GM10847 (cell line): ENCODE measurements around the gene UMOD.

Experiments used
- POLR2A ChIP-seq: IDR thresholded peaks from 2 replicates; pipeline ENCODE4 v1.6.1; 2011; ENCODE audit not compliant: insufficient read length; ENCODE audit errors: extremely low read depth

Gene UMOD

DNA sequence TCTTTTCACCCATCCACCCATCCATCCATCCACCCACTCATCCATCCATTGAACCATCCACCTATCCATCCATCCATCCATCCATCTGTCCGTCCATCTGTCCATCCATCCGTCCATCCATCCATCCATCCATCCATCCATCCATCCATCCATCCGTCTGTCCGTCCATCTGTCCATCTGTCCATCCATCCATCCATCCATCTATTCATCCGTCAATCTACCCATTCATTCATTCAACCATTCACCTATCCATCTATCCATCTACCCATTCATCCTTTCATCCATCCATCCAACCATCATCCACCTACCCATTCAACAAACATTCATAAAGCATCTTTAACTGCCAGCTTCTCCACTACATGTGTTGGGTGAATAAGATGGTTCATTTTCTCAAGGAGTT, 54.1 kb downstream of the UMOD start:
- no peak for TF ChIP-seq POLR2A

- no peak for TF ChIP-seq POLR2A
Observed at GRCh38 chr16:20291208-20292206, 61.0 kb downstream of the UMOD start.

DNA sequence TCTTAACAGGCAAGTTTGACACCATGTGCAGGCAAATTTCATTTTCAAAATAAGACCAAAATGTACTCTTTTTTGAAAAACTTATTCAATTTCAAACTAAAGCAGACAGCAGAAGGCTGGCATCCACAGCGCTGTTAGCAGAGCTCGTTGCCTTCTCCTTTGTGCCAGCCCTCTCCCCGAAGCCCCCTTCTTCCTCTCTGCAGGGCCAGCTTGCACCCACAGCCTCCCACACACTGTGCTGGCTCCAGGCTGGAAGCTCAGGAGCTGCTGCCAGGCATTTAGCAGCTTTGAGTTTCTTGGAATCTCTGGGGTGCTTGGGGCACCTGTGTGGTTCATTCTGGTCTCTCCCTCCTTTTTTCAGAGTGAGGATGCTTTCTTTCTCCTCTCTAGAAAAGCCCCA, 62.9 kb downstream of the UMOD start:
- no peak for TF ChIP-seq POLR2A

DNA sequence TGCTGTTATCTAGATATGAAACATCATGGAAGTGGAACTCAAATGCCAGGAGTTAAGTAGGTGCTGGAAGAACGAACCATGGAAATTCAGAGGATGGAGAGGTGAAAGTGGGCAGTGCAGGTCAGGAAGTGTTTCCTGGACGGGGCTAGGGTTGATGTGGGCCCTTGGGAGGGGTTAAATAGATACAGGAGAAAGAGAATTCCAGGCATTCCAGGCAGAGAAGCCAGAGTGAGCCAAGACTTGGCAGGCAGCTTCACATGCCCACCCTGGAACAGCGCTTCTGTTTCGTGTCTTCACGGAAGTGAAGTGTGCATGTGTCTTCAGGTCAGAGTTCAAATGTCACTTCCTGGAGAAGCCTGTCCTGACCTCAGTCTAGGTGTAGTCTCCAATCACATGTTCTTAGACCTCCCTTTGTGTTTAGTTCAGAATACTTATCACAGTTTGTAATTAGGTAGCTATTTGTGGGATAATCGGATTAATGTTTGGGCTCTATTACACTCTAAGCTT, 66.5 kb downstream of the UMOD start:
- no peak for TF ChIP-seq POLR2A
